Neural cell (in vitro differentiated cells): ENCODE measurements around the gene ARID1B.

Experiments
- EP300 ChIP-seq: fragments of 450-650 bp; conservative IDR thresholded peaks from 2 replicates; pipeline ENCODE4 v1.6.1; 2014; ENCODE audit warnings: antibody characterized with exemption, mild to moderate bottlenecking, moderate library complexity; ENCODE audit not compliant: poor library complexity, severe bottlenecking
- EZH2 ChIP-seq: fragments of 200-600, 300-800 bp; shearing (Covaris generic), sonication (generic); IDR thresholded peaks from 2 replicates; pipeline ENCODE4 v1.6.1; 2014; ENCODE audit warnings: antibody characterized with exemption, low read length, borderline replicate concordance, mild to moderate bottlenecking; ENCODE audit not compliant: insufficient read depth, poor library complexity, severe bottlenecking
- MXI1 ChIP-seq: fragments of 450-650 bp; conservative IDR thresholded peaks from 2 replicates; pipeline ENCODE4 v1.6.1; 2014; ENCODE audit warnings: antibody characterized with exemption, mild to moderate bottlenecking; ENCODE audit not compliant: poor library complexity, severe bottlenecking
- POLR2AphosphoS5 ChIP-seq: IDR thresholded peaks from 2 replicates; pipeline ENCODE4 v1.6.1; 2012
- RAD21 ChIP-seq: fragments of 450-650 bp; conservative IDR thresholded peaks from 2 replicates; pipeline ENCODE4 v1.6.1; 2014; ENCODE audit warnings: antibody characterized with exemption, mild to moderate bottlenecking, moderate library complexity
- SMC3 ChIP-seq: fragments of 450-650 bp; conservative IDR thresholded peaks from 2 replicates; pipeline ENCODE4 v1.6.1; 2014; ENCODE audit warnings: antibody characterized with exemption, mild to moderate bottlenecking, moderate library complexity; ENCODE audit not compliant: poor library complexity
- TAF1 ChIP-seq: IDR thresholded peaks from 2 replicates; pipeline ENCODE4 v1.6.1; 2012; ENCODE audit warnings: low read depth
- TF ChIP-seq, protein P1 (sequence below): fragments of 450-650 bp; IDR thresholded peaks from 2 replicates; pipeline ENCODE4 v1.5.1; 2014; ENCODE audit warnings: antibody characterized with exemption, mild to moderate bottlenecking, moderate library complexity; ENCODE audit not compliant: poor library complexity, severe bottlenecking
- TF ChIP-seq, protein P2 (sequence below): IDR thresholded peaks from 2 replicates; pipeline ENCODE4 v1.6.1; 2012; ENCODE audit warnings: borderline replicate concordance

DNA sequence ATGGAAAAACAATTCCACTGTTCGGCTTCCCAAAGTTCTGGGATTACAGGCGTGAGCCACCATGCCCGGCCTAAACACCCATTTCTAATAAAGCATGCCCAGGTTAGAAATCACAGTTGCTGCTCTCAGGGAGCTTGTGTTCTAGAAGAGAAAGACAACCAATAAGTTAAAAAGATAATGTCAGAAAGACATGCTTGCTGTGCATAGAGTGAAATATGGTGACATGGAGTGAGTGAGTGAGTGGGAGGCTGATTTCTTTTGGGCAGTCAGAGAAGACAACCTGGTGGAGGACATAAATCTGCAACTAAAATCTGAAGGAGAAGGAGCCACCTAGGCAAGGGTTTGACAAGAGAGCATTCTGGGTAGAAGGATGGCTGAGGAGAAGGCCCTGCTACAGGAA lies 222.6 kb downstream of the ARID1B start:
- TF ChIP-seq, protein P1, sequence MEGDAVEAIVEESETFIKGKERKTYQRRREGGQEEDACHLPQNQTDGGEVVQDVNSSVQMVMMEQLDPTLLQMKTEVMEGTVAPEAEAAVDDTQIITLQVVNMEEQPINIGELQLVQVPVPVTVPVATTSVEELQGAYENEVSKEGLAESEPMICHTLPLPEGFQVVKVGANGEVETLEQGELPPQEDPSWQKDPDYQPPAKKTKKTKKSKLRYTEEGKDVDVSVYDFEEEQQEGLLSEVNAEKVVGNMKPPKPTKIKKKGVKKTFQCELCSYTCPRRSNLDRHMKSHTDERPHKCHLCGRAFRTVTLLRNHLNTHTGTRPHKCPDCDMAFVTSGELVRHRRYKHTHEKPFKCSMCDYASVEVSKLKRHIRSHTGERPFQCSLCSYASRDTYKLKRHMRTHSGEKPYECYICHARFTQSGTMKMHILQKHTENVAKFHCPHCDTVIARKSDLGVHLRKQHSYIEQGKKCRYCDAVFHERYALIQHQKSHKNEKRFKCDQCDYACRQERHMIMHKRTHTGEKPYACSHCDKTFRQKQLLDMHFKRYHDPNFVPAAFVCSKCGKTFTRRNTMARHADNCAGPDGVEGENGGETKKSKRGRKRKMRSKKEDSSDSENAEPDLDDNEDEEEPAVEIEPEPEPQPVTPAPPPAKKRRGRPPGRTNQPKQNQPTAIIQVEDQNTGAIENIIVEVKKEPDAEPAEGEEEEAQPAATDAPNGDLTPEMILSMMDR: no peak
- TF ChIP-seq POLR2AphosphoS5 (no peak), EP300 (no peak), EZH2 (no peak), TAF1 (no peak), RAD21 (no peak), SMC3 (no peak), MXI1 (no peak)
- TF ChIP-seq, protein P2, sequence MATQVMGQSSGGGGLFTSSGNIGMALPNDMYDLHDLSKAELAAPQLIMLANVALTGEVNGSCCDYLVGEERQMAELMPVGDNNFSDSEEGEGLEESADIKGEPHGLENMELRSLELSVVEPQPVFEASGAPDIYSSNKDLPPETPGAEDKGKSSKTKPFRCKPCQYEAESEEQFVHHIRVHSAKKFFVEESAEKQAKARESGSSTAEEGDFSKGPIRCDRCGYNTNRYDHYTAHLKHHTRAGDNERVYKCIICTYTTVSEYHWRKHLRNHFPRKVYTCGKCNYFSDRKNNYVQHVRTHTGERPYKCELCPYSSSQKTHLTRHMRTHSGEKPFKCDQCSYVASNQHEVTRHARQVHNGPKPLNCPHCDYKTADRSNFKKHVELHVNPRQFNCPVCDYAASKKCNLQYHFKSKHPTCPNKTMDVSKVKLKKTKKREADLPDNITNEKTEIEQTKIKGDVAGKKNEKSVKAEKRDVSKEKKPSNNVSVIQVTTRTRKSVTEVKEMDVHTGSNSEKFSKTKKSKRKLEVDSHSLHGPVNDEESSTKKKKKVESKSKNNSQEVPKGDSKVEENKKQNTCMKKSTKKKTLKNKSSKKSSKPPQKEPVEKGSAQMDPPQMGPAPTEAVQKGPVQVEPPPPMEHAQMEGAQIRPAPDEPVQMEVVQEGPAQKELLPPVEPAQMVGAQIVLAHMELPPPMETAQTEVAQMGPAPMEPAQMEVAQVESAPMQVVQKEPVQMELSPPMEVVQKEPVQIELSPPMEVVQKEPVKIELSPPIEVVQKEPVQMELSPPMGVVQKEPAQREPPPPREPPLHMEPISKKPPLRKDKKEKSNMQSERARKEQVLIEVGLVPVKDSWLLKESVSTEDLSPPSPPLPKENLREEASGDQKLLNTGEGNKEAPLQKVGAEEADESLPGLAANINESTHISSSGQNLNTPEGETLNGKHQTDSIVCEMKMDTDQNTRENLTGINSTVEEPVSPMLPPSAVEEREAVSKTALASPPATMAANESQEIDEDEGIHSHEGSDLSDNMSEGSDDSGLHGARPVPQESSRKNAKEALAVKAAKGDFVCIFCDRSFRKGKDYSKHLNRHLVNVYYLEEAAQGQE: no peak
